ENCODE measurements around the gene MISP.

MISP gene

GRCh38 chr19:803686-804418, 52.9 kb downstream of the MISP start:
- DNase-seq (ENCODE audit: low read depth, low spot score) = no peak
- H3K27me3 ChIP-seq (ENCODE audit: insufficient read depth, insufficient read length) = no peaks in the 10 kb centered on the region
- no peaks in the 10 kb centered on the region for H3K9me3 ChIP-seq (ENCODE audit: insufficient read depth, low read length)
- TF ChIP-seq YY1 (IDR thresholded peaks at IDR 0.05; ENCODE audit: insufficient read depth, insufficient read length) (no peak), SUZ12 (IDR thresholded peaks at IDR 0.05; ENCODE audit: extremely low read depth, insufficient read depth, insufficient read length) (no peak), ZNF274 (IDR thresholded peaks at IDR 0.05; ENCODE audit: low read depth, low read length) (no peak)
- H3K36me3 ChIP-seq (ENCODE audit: insufficient read depth, insufficient read length, low read length) = peaks cover 100% of the 10 kb centered on the region
- no peak overlapping the region for H3K9ac ChIP-seq (ENCODE audit: insufficient read length, low read depth)
- peaks cover 46% of the 10 kb centered on the region for H3K4me1 ChIP-seq (ENCODE audit: insufficient read depth, insufficient read length)
- no peak overlapping the region for H3K4me3 ChIP-seq (ENCODE audit: insufficient read length, low read depth)

- TF ChIP-seq SUZ12 (IDR thresholded peaks at IDR 0.05; ENCODE audit: extremely low read depth, insufficient read depth, insufficient read length) (no peak), YY1 (IDR thresholded peaks at IDR 0.05; ENCODE audit: insufficient read depth, insufficient read length) (no peak), ZNF274 (IDR thresholded peaks at IDR 0.05; ENCODE audit: low read depth, low read length) (no peak)
- Histone ChIP-seq H3K9me3 (ENCODE audit: insufficient read depth, low read length) (no peaks in the 10 kb centered on the region), H3K4me1 (ENCODE audit: insufficient read depth, insufficient read length) (peaks cover 46% of the 10 kb centered on the region), H3K9ac (ENCODE audit: insufficient read length, low read depth) (peak overlapping the region; percentile 21), H3K36me3 (ENCODE audit: insufficient read depth, insufficient read length, low read length) (peaks cover 99% of the 10 kb centered on the region), H3K27me3 (ENCODE audit: insufficient read depth, insufficient read length) (no peaks in the 10 kb centered on the region), H3K4me3 (ENCODE audit: insufficient read length, low read depth) (no peak overlapping the region)
- DNase-seq (ENCODE audit: low read depth, low spot score) = no peak
Observed at GRCh38 chr19:804419-805165, 53.7 kb downstream of the MISP start.

- Histone ChIP-seq H3K36me3 (ENCODE audit: insufficient read depth, insufficient read length, low read length) (peaks cover 99% of the 10 kb centered on the region), H3K4me1 (ENCODE audit: insufficient read depth, insufficient read length) (peaks cover 46% of the 10 kb centered on the region), H3K9ac (ENCODE audit: insufficient read length, low read depth) (peak overlapping the region; percentile 21), H3K9me3 (ENCODE audit: insufficient read depth, low read length) (no peaks in the 10 kb centered on the region), H3K27me3 (ENCODE audit: insufficient read depth, insufficient read length) (no peaks in the 10 kb centered on the region), H3K4me3 (ENCODE audit: insufficient read length, low read depth) (no peak overlapping the region)
- TF ChIP-seq YY1 (IDR thresholded peaks at IDR 0.05; ENCODE audit: insufficient read depth, insufficient read length) (no peak), ZNF274 (IDR thresholded peaks at IDR 0.05; ENCODE audit: low read depth, low read length) (no peak), SUZ12 (IDR thresholded peaks at IDR 0.05; ENCODE audit: extremely low read depth, insufficient read depth, insufficient read length) (no peak)
- no peak for DNase-seq (ENCODE audit: low read depth, low spot score)
Observed at GRCh38 chr19:805166-805551, 54.2 kb downstream of the MISP start.

- H3K4me1 ChIP-seq (ENCODE audit: insufficient read depth, insufficient read length) = peaks cover 44% of the 10 kb centered on the region
- DNase-seq (ENCODE audit: low read depth, low spot score) = no peak
Observed at GRCh38 chr19:805600-806550, 55.0 kb downstream of the MISP start.

GRCh38 chr19:806815-807421, 56.0 kb downstream of the MISP start:
- Histone ChIP-seq H3K9ac (ENCODE audit: insufficient read length, low read depth) (peak overlapping the region; percentile 32), H3K27me3 (ENCODE audit: insufficient read depth, insufficient read length) (no peaks in the 10 kb centered on the region), H3K9me3 (ENCODE audit: insufficient read depth, low read length) (no peaks in the 10 kb centered on the region), H3K36me3 (ENCODE audit: insufficient read depth, insufficient read length, low read length) (peaks cover 99% of the 10 kb centered on the region), H3K4me3 (ENCODE audit: insufficient read length, low read depth) (no peak overlapping the region), H3K4me1 (ENCODE audit: insufficient read depth, insufficient read length) (peaks cover 34% of the 10 kb centered on the region)
- TF ChIP-seq ZNF274 (IDR thresholded peaks at IDR 0.05; ENCODE audit: low read depth, low read length) (no peak), SUZ12 (IDR thresholded peaks at IDR 0.05; ENCODE audit: extremely low read depth, insufficient read depth, insufficient read length) (no peak), YY1 (IDR thresholded peaks at IDR 0.05; ENCODE audit: insufficient read depth, insufficient read length) (no peak)
- DNase-seq (ENCODE audit: low read depth, low spot score) = no peak

More at GRCh38 chr19:805600-806550, 55.0 kb downstream of the MISP start:
- H3K36me3 ChIP-seq (ENCODE audit: insufficient read depth, insufficient read length, low read length) = peaks cover 99% of the 10 kb centered on the region
- no peaks in the 10 kb centered on the region for H3K9me3 ChIP-seq (ENCODE audit: insufficient read depth, low read length)
- H3K4me3 ChIP-seq (ENCODE audit: insufficient read length, low read depth) = no peak overlapping the region
- peak overlapping the region; percentile 32 for H3K9ac ChIP-seq (ENCODE audit: insufficient read length, low read depth)
- no peaks in the 10 kb centered on the region for H3K27me3 ChIP-seq (ENCODE audit: insufficient read depth, insufficient read length)
- TF ChIP-seq YY1 (IDR thresholded peaks at IDR 0.05; ENCODE audit: insufficient read depth, insufficient read length) = no peak
- TF ChIP-seq ZNF274 (IDR thresholded peaks at IDR 0.05; ENCODE audit: low read depth, low read length) = no peak
- no peak for TF ChIP-seq SUZ12 (IDR thresholded peaks at IDR 0.05; ENCODE audit: extremely low read depth, insufficient read depth, insufficient read length)

- DNase-seq (ENCODE audit: low read depth, low spot score) = no peak
- no peaks in the 10 kb centered on the region for H3K27me3 ChIP-seq (ENCODE audit: insufficient read depth, insufficient read length)
Observed at GRCh38 chr19:807627-808422, 56.9 kb downstream of the MISP start.

More at GRCh38 chr19:807627-808422, 56.9 kb downstream of the MISP start:
- H3K4me3 ChIP-seq (ENCODE audit: insufficient read length, low read depth) = no peak overlapping the region
- no peaks in the 10 kb centered on the region for H3K9me3 ChIP-seq (ENCODE audit: insufficient read depth, low read length)
- no peak for TF ChIP-seq ZNF274 (IDR thresholded peaks at IDR 0.05; ENCODE audit: low read depth, low read length)
- TF ChIP-seq YY1 (IDR thresholded peaks at IDR 0.05; ENCODE audit: insufficient read depth, insufficient read length) = no peak
- TF ChIP-seq SUZ12 (IDR thresholded peaks at IDR 0.05; ENCODE audit: extremely low read depth, insufficient read depth, insufficient read length) = no peak
- peaks cover 98% of the 10 kb centered on the region for H3K36me3 ChIP-seq (ENCODE audit: insufficient read depth, insufficient read length, low read length)
- H3K4me1 ChIP-seq (ENCODE audit: insufficient read depth, insufficient read length) = peaks cover 25% of the 10 kb centered on the region
- H3K9ac ChIP-seq (ENCODE audit: insufficient read length, low read depth) = no peak overlapping the region
